GM18498 (cell line): ENCODE data around the gene GNAO1.

Experiments
- ATAC-seq: cut with Tn5 transposase; IDR thresholded peaks from one replicate; pipeline ENCODE4 v1.9.1; 2021; ENCODE audit warnings: mild to moderate bottlenecking, moderate library complexity; ENCODE audit not compliant: unreplicated experiment

Gene GNAO1

GRCh38 chr16:56263711-56264608 is 72.7 kb downstream of the GNAO1 start:
- ATAC-seq: no peak

GRCh38 chr16:56264609-56264972 is 73.3 kb downstream of the GNAO1 start:
- no peak for ATAC-seq

- ATAC-seq: no peak
Measured at GRCh38 chr16:56265184-56265583, 73.9 kb downstream of the GNAO1 start.

GRCh38 chr16:56265746-56266145 is 74.5 kb downstream of the GNAO1 start:
- ATAC-seq: no peak

GRCh38 chr16:56266641-56267607 is 75.6 kb downstream of the GNAO1 start:
- ATAC-seq: no peak

- no peak for ATAC-seq
Measured at GRCh38 chr16:56267888-56268287, 76.6 kb downstream of the GNAO1 start.

- ATAC-seq: no peak
Measured at GRCh38 chr16:56268799-56269198, 77.5 kb downstream of the GNAO1 start.

GRCh38 chr16:56269281-56269680 is 78.0 kb downstream of the GNAO1 start:
- no peak for ATAC-seq

- no peak for ATAC-seq
Measured at GRCh38 chr16:56269811-56270684, 78.8 kb downstream of the GNAO1 start.

- no peak for ATAC-seq
Measured at GRCh38 chr16:56270828-56271227, 79.5 kb downstream of the GNAO1 start.

- ATAC-seq: no peak
Measured at GRCh38 chr16:56272583-56272894, 81.2 kb downstream of the GNAO1 start.

GRCh38 chr16:56273615-56274014 is 82.3 kb downstream of the GNAO1 start:
- no peak for ATAC-seq

- no peak for ATAC-seq
Measured at GRCh38 chr16:56274369-56274768, 83.1 kb downstream of the GNAO1 start.

GRCh38 chr16:56275076-56275475 is 83.8 kb downstream of the GNAO1 start:
- ATAC-seq: no peak

GRCh38 chr16:56275801-56276200 is 84.5 kb downstream of the GNAO1 start:
- no peak for ATAC-seq

- ATAC-seq: no peak
Measured at GRCh38 chr16:56277075-56277474, 85.8 kb downstream of the GNAO1 start.

- ATAC-seq: no peak
Measured at GRCh38 chr16:56278196-56278855, 87.0 kb downstream of the GNAO1 start.

GRCh38 chr16:56279132-56279531 is 87.8 kb downstream of the GNAO1 start:
- peak; percentile 88 for ATAC-seq

GRCh38 chr16:56279914-56280313 is 88.6 kb downstream of the GNAO1 start:
- no peak for ATAC-seq

GRCh38 chr16:56281249-56281805 is 90.0 kb downstream of the GNAO1 start:
- no peak for ATAC-seq
